LNCaP clone FGC (cell line): ENCODE measurements around the gene ZSCAN31.

Experiments used
- DNase-seq: peaks from one replicate; pipeline ENCODE4 v3.0.0-alpha.2; 2011; ENCODE audit warnings: low read depth
- H3K4me3 ChIP-seq: 2 replicates; pipeline ENCODE4 v1.5.1; 2011; ENCODE audit warnings: mild to moderate bottlenecking, low read depth, low read length, control low read depth
- TF ChIP-seq, protein P1 (sequence below): IDR thresholded peaks from 2 replicates; pipeline ENCODE4 v1.5.1; 2012; ENCODE audit warnings: mild to moderate bottlenecking; ENCODE audit not compliant: control insufficient read depth, insufficient read depth; ENCODE audit errors: extremely low read depth

Gene ZSCAN31

DNA sequence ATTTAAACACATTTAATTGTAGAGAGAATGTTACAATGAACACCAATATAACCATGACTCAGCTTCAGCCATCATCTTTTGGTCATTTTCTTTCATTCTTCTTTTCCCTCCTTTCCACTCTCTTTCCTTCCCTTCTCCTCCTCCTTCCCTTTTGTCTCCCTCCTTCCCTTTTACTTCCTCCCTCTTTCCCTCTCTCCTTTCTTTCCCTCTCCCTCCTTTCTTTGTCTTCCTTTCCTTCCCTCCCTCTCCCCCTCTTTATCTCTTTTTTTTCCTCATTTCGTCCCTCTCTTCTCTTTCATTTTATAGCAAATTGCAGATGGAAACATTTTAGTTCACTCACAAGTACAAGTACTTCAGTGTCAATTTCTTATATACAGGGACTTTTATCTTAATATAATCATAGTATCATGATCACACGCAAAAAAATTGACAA, 15.6 kb upstream of the ZSCAN31 start:
- H3K4me3 ChIP-seq, result no peak overlapping the region
- TF ChIP-seq, protein P1, sequence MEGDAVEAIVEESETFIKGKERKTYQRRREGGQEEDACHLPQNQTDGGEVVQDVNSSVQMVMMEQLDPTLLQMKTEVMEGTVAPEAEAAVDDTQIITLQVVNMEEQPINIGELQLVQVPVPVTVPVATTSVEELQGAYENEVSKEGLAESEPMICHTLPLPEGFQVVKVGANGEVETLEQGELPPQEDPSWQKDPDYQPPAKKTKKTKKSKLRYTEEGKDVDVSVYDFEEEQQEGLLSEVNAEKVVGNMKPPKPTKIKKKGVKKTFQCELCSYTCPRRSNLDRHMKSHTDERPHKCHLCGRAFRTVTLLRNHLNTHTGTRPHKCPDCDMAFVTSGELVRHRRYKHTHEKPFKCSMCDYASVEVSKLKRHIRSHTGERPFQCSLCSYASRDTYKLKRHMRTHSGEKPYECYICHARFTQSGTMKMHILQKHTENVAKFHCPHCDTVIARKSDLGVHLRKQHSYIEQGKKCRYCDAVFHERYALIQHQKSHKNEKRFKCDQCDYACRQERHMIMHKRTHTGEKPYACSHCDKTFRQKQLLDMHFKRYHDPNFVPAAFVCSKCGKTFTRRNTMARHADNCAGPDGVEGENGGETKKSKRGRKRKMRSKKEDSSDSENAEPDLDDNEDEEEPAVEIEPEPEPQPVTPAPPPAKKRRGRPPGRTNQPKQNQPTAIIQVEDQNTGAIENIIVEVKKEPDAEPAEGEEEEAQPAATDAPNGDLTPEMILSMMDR, result no peak
- DNase-seq, result no peak

DNA sequence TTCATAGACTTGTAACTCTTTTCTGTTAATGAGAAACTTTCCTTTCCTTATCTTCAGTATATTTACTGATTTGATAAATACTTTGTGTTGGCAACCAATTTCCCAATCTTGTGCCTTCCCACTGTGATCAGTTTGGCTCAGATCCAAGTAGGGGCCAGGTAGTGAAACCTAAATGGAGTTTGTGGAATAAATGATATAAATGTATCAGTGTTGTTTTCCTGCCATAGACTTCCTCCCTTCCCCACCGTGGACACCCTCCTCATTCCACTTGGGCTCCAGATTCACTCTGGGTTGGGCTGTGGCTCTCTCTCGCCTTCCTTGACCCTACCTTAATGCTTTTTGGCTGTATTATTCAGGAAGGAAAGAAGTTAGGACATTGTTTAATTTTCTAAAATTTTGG, 15.1 kb upstream of the ZSCAN31 start:
- H3K4me3 ChIP-seq, result no peak overlapping the region
- TF ChIP-seq, protein P1, result no peak
- DNase-seq, result no peak

DNA sequence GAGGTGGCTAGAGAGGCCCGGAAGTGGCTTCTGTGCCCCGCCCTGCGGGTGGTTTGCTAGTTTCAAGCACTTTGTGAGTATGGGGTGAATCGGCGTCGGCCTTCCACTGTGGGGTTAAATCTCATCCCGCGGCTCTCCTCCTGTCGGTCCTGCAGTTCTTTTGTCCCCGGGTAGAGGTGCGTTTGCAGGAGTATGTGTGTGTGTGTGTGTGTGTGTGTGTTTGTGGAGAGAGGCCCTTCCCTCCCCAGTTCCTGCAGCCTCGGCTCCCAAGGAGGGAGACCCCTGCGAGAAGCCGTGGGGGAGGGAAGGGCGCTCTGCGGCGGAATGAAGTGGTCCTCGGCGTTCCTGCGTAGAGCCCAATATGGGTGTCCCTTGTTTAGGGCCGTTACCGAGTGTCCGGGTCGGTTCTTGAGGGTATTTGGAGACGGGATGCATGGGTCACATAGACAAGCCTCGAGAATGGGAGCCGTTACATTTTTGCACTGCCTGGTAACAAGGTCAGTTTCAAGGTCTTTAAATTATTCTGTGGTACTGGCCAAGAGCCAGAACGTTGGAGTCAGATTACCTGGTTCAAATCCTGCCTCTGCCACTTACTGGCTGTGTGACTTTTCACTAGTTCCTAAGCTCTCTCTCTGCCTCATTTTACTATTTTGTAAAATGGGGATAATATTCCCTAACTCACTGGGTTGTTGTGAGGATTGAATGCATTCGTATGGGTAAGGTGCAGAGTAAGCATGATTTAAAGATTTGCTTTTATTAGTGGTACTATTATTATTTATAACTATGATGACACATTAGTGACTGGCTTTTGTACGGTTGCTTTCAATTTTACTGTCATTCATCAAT, 14.2 kb upstream of the ZSCAN31 start, which contains the start of gene ZKSCAN3:
Gene ZKSCAN3 (plus strand): TSS at position 56 of the 846 bp plus-strand sequence. CDS start 9,640 bp downstream, outside the sequence.
- TF ChIP-seq, protein P1, result no peak
- H3K4me3 ChIP-seq, result peak within 1 kb of the TSS; percentile 74
- DNase-seq, result peak; percentile 48

DNA sequence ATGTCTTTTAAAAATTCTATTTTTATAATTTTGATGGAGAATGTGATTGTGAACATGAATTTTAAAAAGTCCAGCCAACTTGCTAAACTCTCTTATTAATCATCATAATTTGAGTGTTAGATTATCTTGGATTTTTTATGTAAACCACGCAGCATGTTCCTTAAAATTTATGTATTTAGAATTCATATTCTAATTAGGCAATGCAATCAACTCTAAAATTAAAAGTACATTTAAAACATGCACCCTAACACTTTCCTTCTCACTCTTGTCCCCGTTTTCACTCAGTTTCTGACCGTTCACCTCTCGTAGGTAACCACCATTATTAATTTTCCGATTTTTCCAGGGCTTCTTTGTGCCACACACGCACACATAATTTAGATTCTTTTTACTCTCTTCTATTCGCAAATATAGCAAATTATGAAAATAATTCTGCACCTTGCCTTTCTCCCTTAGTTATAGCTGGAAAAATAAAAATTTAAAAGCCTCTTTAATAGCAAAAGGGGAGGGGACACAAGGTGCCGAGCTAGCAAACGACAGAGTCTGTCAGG, 13.5 kb upstream of the ZSCAN31 start:
- TF ChIP-seq, protein P1, result no peak
- H3K4me3 ChIP-seq, result peak overlapping the region; percentile 74
- no peak for DNase-seq

DNA sequence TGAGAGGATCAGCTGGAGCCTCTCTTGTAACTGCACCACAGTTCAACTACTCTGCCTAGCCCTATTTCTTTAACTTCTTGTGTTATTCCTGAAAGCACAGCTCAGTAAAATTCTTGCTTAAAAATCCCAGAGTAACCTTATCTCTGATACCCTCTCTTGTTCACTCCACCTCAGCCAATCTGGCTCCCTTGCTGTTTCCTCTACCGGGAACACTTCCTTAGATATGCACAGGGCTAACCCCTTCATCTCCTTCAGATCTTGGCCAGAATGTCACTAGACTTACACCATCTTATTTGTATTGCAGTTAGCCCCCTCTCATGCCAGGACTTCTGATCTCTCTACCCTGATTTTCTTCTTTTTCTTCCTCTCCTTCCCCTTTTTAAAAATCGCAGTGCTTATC, 11.2 kb upstream of the ZSCAN31 start:
- no peak overlapping the region for H3K4me3 ChIP-seq
- no peak for DNase-seq
- TF ChIP-seq, protein P1, result no peak

DNA sequence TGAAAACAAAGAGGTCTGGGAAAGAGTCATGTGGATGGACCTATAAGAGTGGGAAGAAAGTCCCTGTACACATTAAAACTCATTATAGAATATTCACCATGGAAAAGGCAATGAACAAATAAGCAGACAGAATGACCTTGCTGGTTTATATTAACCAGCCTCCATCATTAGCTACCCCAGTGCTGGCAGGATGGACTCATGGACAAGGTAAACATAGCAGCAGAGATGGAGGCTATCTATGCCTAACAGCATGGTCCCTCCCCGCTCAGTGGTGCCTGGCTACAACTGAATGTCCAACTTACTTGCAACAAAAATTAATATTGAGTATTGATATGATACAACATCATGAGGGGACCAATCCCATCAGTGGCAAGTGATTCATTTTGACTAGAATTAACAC, 9.3 kb upstream of the ZSCAN31 start:
- no peak for DNase-seq
- H3K4me3 ChIP-seq, result no peak overlapping the region
- TF ChIP-seq, protein P1, result no peak
